Uterus (tissue), 4 donors: ENCODE data around the gene M1AP. TPM values are rescaled to one million over a fixed set of nuclear protein-coding genes. Genes with fewer than 3 reads are reported as not detected.

Experiments used
- DNase-seq, 2 donors: peaks; one replicate each; pipeline ENCODE4 v3.0.0-alpha.2; 2019 to 2020
- H3K27ac ChIP-seq, 2 donors: fragments of 200-600 bp; sonication (generic); 1 replicate in 1 of 2; 2 replicates in 1 of 2; pipeline ENCODE4 v1.5.1; 2016 to 2018
- H3K27me3 ChIP-seq, 2 donors: fragments of 200-600 bp; sonication (generic); one replicate each; pipeline ENCODE4 v1.5.1; 2018 to 2019; ENCODE audit warnings: control low read depth in 1 of 2
- H3K36me3 ChIP-seq, 2 donors: fragments of 200-600 bp; sonication (generic); one replicate each; pipeline ENCODE4 v1.5.1; 2019; ENCODE audit warnings: control low read depth in 1 of 2
- H3K4me1 ChIP-seq, 2 donors: fragments of 200-600 bp; sonication (generic); one replicate each; pipeline ENCODE4 v1.5.1; 2018 to 2019; ENCODE audit warnings: control low read depth in 1 of 2
- H3K4me3 ChIP-seq, 2 donors: fragments of 200-600 bp; sonication (generic); 1 replicate in 1 of 2; 2 replicates in 1 of 2; pipeline ENCODE4 v1.5.1; 2018 to 2019; ENCODE audit warnings: mild to moderate bottlenecking in 1 of 2
- H3K9me3 ChIP-seq, 2 donors: fragments of 200-600 bp; sonication (generic); one replicate each; pipeline ENCODE4 v1.5.1; 2019; ENCODE audit warnings: control low read depth in 1 of 2
- CTCF ChIP-seq, 4 experiments: fragments of 200-600 bp in 2 of 4; fragments of 450-650 bp in 2 of 4; sonication (generic) in 2 of 4; IDR thresholded peaks; one replicate each; pipeline ENCODE4 v1.5.1; 2016 to 2019; ENCODE audit warnings: antibody characterized with exemption in 4 of 4, mild to moderate bottlenecking in 2 of 4, moderate library complexity in 1 of 4
- POLR2A ChIP-seq, 2 donors: fragments of 450-650 bp; IDR thresholded peaks; one replicate each; pipeline ENCODE4 v1.6.1; 2016; ENCODE audit warnings: antibody characterized with exemption in 2 of 2, mild to moderate bottlenecking in 1 of 2, moderate library complexity in 1 of 2
- intact Hi-C: fragments of 100-400 bp; cut with DNase I; formaldehyde crosslinking; loops from one replicate; pipeline ENCODE4 v1.15.1; 2023; ENCODE audit warnings: low total_unique reads
- total RNA-seq, 4 donors: library from RNA; depleted of rRNA in 3 of 4; stranded (reverse); fragments of >200 nt in 3 of 4; gene quantifications; one replicate each; pipeline versions ENCODE4 v1.1.0 to v1.2.4, GENCODE V29; 2014 to 2023
- donor health status: DM: yes; HTN: yes; CAD: no.

The M1AP gene
- total RNA-seq, 4 donors from 2014 or later = 0.49 to 0.76 TPM; not detected in 2

- intact Hi-C loops = no loop called here
- Histone ChIP-seq H3K4me1 (no peaks in the 10 kb centered on the region), H3K27me3 (no peaks in the 10 kb centered on the region), H3K9me3 (no peaks in the 10 kb centered on the region), H3K36me3 (no peaks in the 10 kb centered on the region), H3K4me3 (no peak overlapping the region), H3K27ac (no peak overlapping the region)
- no peak for DNase-seq
- TF ChIP-seq CTCF (IDR thresholded peaks at IDR 0.05) (no peak), POLR2A (IDR thresholded peaks at IDR 0.05) (no peak)
These were observed 25.8 kb upstream of the M1AP start for GRCh38 chr2:74673826-74674528.

GRCh38 chr2:74671479-74671878 is 23.3 kb upstream of the M1AP start:
- DNase-seq = no peak
- TF ChIP-seq CTCF (IDR thresholded peaks at IDR 0.05) (no peak), POLR2A (IDR thresholded peaks at IDR 0.05) (no peak)
- Histone ChIP-seq H3K27ac (no peak overlapping the region), H3K9me3 (no peaks in the 10 kb centered on the region), H3K4me1 (no peaks in the 10 kb centered on the region), H3K27me3 (no peaks in the 10 kb centered on the region), H3K36me3 (no peaks in the 10 kb centered on the region), H3K4me3 (no peak overlapping the region)
- intact Hi-C loops = no loop called here

GRCh38 chr2:74670263-74670662 is 22.1 kb upstream of the M1AP start:
- Histone ChIP-seq H3K27me3 (no peaks in the 10 kb centered on the region), H3K4me1 (no peaks in the 10 kb centered on the region), H3K27ac (no peak overlapping the region), H3K36me3 (no peaks in the 10 kb centered on the region), H3K4me3 (no peak overlapping the region), H3K9me3 (no peaks in the 10 kb centered on the region)
- no peak for DNase-seq
- TF ChIP-seq CTCF (IDR thresholded peaks at IDR 0.05) (no peak), POLR2A (IDR thresholded peaks at IDR 0.05) (no peak)
- intact Hi-C loops = no loop called here

GRCh38 chr2:74668087-74668486 is 20.0 kb upstream of the M1AP start:
- H3K9me3 ChIP-seq = no peaks in the 10 kb centered on the region
- intact Hi-C loops = no loop called here

More at GRCh38 chr2:74668087-74668486, 20.0 kb upstream of the M1AP start:
- H3K36me3 ChIP-seq = no peaks in the 10 kb centered on the region
- no peak for TF ChIP-seq POLR2A (IDR thresholded peaks at IDR 0.05)
- no peak for TF ChIP-seq CTCF (IDR thresholded peaks at IDR 0.05)
- no peak overlapping the region for H3K27ac ChIP-seq
- H3K4me3 ChIP-seq = no peak overlapping the region
- no peak for DNase-seq
- H3K27me3 ChIP-seq = no peaks in the 10 kb centered on the region
- no peaks in the 10 kb centered on the region for H3K4me1 ChIP-seq
